Common myeloid progenitor, CD34-positive (primary cell): Measurements from ENCODE around the gene PALM2AKAP2.

Experiments used
- CTCF ChIA-PET: fragments of 350-600 bp; sonication (Branson Sonifier 250); formaldehyde crosslinking; loops from one replicate; lab custom pipeline; 2021; ENCODE audit warnings: antibody characterized with exemption; lab: Charles Lee
- POLR2A ChIA-PET: fragments of 350-600 bp; sonication (Branson Sonifier 250); formaldehyde crosslinking; loops from one replicate; lab custom pipeline; 2021; ENCODE audit warnings: antibody characterized with exemption; lab: Charles Lee
- DNase-seq, 3 donors: peaks; one replicate each; pipeline versions ENCODE4 v3.0.0 to v3.0.0-alpha.2; 2013
- H3K27ac ChIP-seq, 2 experiments: 1 replicate in 1 of 2; 2 replicates in 1 of 2; pipeline ENCODE4 v1.7.0; 2013; ENCODE audit warnings: inconsistent platforms in 2 of 2, low read length in 2 of 2, mild to moderate bottlenecking in 2 of 2, low read depth in 1 of 2, moderate library complexity in 1 of 2; ENCODE audit not compliant: severe bottlenecking in 2 of 2, insufficient read depth in 1 of 2, poor library complexity in 1 of 2
- H3K27me3 ChIP-seq, 5 experiments: replicated peaks in 2 of 5; 1 replicate in 3 of 5; 2 replicates in 2 of 5; pipeline versions ENCODE4 v1.6.1 to v1.7.0; 2013; ENCODE audit warnings: low read length in 4 of 5, mild to moderate bottlenecking in 2 of 5, moderate library complexity in 2 of 5, inconsistent platforms in 1 of 5; ENCODE audit not compliant: insufficient read depth in 5 of 5, control insufficient read depth in 4 of 5
- H3K36me3 ChIP-seq, 4 experiments: 1 replicate in 2 of 4; 2 replicates in 2 of 4; pipeline versions ENCODE4 v1.6.1 to v1.7.0; 2013; ENCODE audit warnings: low read length in 3 of 4, control low read depth in 1 of 4, mild to moderate bottlenecking in 1 of 4; ENCODE audit not compliant: control insufficient read depth in 4 of 4, insufficient read depth in 4 of 4
- H3K4me1 ChIP-seq, 4 experiments: 1 replicate in 3 of 4; 2 replicates in 1 of 4; pipeline versions ENCODE4 v1.6.1 to v1.7.1; 2013; ENCODE audit warnings: low read length in 3 of 4, mild to moderate bottlenecking in 3 of 4, control low read depth in 1 of 4, inconsistent platforms in 1 of 4, moderate library complexity in 1 of 4; ENCODE audit not compliant: control insufficient read depth in 4 of 4, insufficient read depth in 4 of 4; ENCODE audit errors: control extremely low read depth in 1 of 4
- H3K4me3 ChIP-seq, 7 experiments: 1 replicate in 4 of 7; 2 replicates in 3 of 7; pipeline versions ENCODE4 v1.5.1 to v1.7.0; 2013; ENCODE audit warnings: mild to moderate bottlenecking in 7 of 7, low read length in 6 of 7, moderate library complexity in 6 of 7, inconsistent platforms in 2 of 7, low read depth in 2 of 7, control low read depth in 1 of 7; ENCODE audit not compliant: insufficient read depth in 4 of 7, control insufficient read depth in 1 of 7; ENCODE audit errors: extremely low read depth in 1 of 7
- H3K9me3 ChIP-seq, 5 experiments: 1 replicate in 4 of 5; 2 replicates in 1 of 5; pipeline versions ENCODE4 v1.6.1 to v1.7.1; 2013; ENCODE audit warnings: low read length in 4 of 5, mild to moderate bottlenecking in 2 of 5, inconsistent platforms in 1 of 5, low read depth in 1 of 5, moderate library complexity in 1 of 5; ENCODE audit not compliant: control insufficient read depth in 4 of 5, insufficient read depth in 2 of 5; ENCODE audit errors: control extremely low read depth in 1 of 5
- WGBS: methylation state at CpG from one replicate; pipeline ENCODE4 v1.1.5; 2013; ENCODE audit not compliant: insufficient coverage; 5-methylcytosine and 5-hydroxymethylcytosine counted together

The PALM2AKAP2 gene

GRCh38 chr9:109765278-109765677 lies 14.7 kb upstream of the PALM2AKAP2 start:
- WGBS = 100% methylated on average over 1 of the region's 2 CpGs
- H3K27me3 ChIP-seq = peaks cover 0 to 42% (median 12%) of the 10 kb centered on the region in 5 experiments
- no peaks in the 10 kb centered on the region for H3K9me3 ChIP-seq
- ChIA-PET POLR2A (no interaction called here), CTCF (interaction anchor here (0.7 kb wide), 1 partner anchor 52 kb away, joined by 3 read pairs; no protein-coding TSS in a partner anchor)
- H3K4me1 ChIP-seq = no peaks in the 10 kb centered on the region
- no peak overlapping the region for H3K27ac ChIP-seq
- no peak for DNase-seq
- H3K36me3 ChIP-seq = no peaks in the 10 kb centered on the region
- H3K4me3 ChIP-seq = no peak overlapping the region

GRCh38 chr9:109765830-109766229 lies 14.2 kb upstream of the PALM2AKAP2 start:
- Histone ChIP-seq H3K4me3 (no peak overlapping the region), H3K4me1 (no peaks in the 10 kb centered on the region), H3K27ac (no peak overlapping the region), H3K9me3 (no peaks in the 10 kb centered on the region), H3K36me3 (no peaks in the 10 kb centered on the region), H3K27me3 (peaks cover 0 to 45% (median 10%) of the 10 kb centered on the region in 5 experiments)
- CTCF ChIA-PET = interaction anchor here (0.7 kb wide), 1 partner anchor 51 kb away, joined by 3 read pairs; no protein-coding TSS in a partner anchor
- 81% methylated on average over 3 of the region's 3 CpGs for WGBS
- DNase-seq = no peak
- POLR2A ChIA-PET = no interaction called here

GRCh38 chr9:109766351-109766750 lies 13.6 kb upstream of the PALM2AKAP2 start:
- no peak overlapping the region for H3K27ac ChIP-seq
- WGBS = 90% methylated on average over 1 of the region's 2 CpGs
- CTCF ChIA-PET = no interaction called here

GRCh38 chr9:109767404-109767803 lies 12.6 kb upstream of the PALM2AKAP2 start:
- Histone ChIP-seq H3K4me1 (no peaks in the 10 kb centered on the region), H3K4me3 (no peak overlapping the region), H3K36me3 (no peaks in the 10 kb centered on the region), H3K9me3 (peaks cover 0 to 4% (median 0%) of the 10 kb centered on the region in 5 experiments), H3K27me3 (peaks cover 0 to 58% (median 13%) of the 10 kb centered on the region in 5 experiments), H3K27ac (no peak overlapping the region)
- WGBS = 61% methylated on average over 4 of the region's 4 CpGs
- POLR2A ChIA-PET = no interaction called here
- no peak for DNase-seq
- CTCF ChIA-PET = no interaction called here

More at GRCh38 chr9:109766351-109766750, 13.6 kb upstream of the PALM2AKAP2 start:
- peaks cover 0 to 49% (median 10%) of the 10 kb centered on the region in 5 experiments for H3K27me3 ChIP-seq
- no peaks in the 10 kb centered on the region for H3K36me3 ChIP-seq
- DNase-seq = no peak
- peaks cover 0 to 2% (median 0%) of the 10 kb centered on the region in 5 experiments for H3K9me3 ChIP-seq
- POLR2A ChIA-PET = no interaction called here
- no peaks in the 10 kb centered on the region for H3K4me1 ChIP-seq
- H3K4me3 ChIP-seq = no peak overlapping the region

GRCh38 chr9:109767814-109768213 lies 12.2 kb upstream of the PALM2AKAP2 start:
- no peaks in the 10 kb centered on the region for H3K36me3 ChIP-seq
- DNase-seq = no peak
- H3K4me1 ChIP-seq = no peaks in the 10 kb centered on the region
- ChIA-PET POLR2A (no interaction called here), CTCF (no interaction called here)
- no peak overlapping the region for H3K27ac ChIP-seq
- H3K9me3 ChIP-seq = peaks cover 0 to 4% (median 0%) of the 10 kb centered on the region in 5 experiments
- peaks cover 0 to 59% (median 13%) of the 10 kb centered on the region in 5 experiments for H3K27me3 ChIP-seq
- WGBS = 67% methylated on average over 1 of the region's 1 CpG
- no peak overlapping the region for H3K4me3 ChIP-seq

- WGBS = 86% methylated on average over 1 of the region's 2 CpGs
- Histone ChIP-seq H3K9me3 (peaks cover 0 to 4% (median 0%) of the 10 kb centered on the region in 5 experiments), H3K27ac (no peak overlapping the region), H3K4me1 (no peaks in the 10 kb centered on the region), H3K36me3 (no peaks in the 10 kb centered on the region), H3K4me3 (no peak overlapping the region), H3K27me3 (peaks cover 0 to 58% (median 17%) of the 10 kb centered on the region in 5 experiments)
- ChIA-PET POLR2A (no interaction called here), CTCF (no interaction called here)
- no peak for DNase-seq
Observed at GRCh38 chr9:109769250-109769649, 10.7 kb upstream of the PALM2AKAP2 start.

GRCh38 chr9:109770101-109770500 lies 9.9 kb upstream of the PALM2AKAP2 start:
- DNase-seq = no peak
- no peaks in the 10 kb centered on the region for H3K4me1 ChIP-seq
- H3K36me3 ChIP-seq = no peaks in the 10 kb centered on the region
- H3K27ac ChIP-seq = no peak overlapping the region
- H3K9me3 ChIP-seq = peaks cover 0 to 4% (median 0%) of the 10 kb centered on the region in 5 experiments
- POLR2A ChIA-PET = no interaction called here
- H3K4me3 ChIP-seq = no peak overlapping the region
- peaks cover 0 to 63% (median 17%) of the 10 kb centered on the region in 5 experiments for H3K27me3 ChIP-seq
- CTCF ChIA-PET = interaction anchor here (1.2 kb wide), 1 partner anchor 28 kb away, joined by 3 read pairs; no protein-coding TSS in a partner anchor
- 100% methylated on average over 1 of the region's 1 CpG for WGBS
